Right ventricle myocardium inferior (tissue), 1 donor: ENCODE measurements around the gene TCL1B. TPM values are rescaled to one million over a fixed set of nuclear protein-coding genes. Genes with fewer than 3 reads are reported as not detected.
"Not testable (repeated sequence)": the region's sequence is repeated elsewhere in the genome, so short reads cannot be mapped to it uniquely, and the experiment has no call there.

Source experiments
- ATAC-seq: fragments of 200-7000 bp; cut with Tn5 transposase; one replicate; pipeline ENCODE4 v1.9.1; 2020; ENCODE audit warnings: mild to moderate bottlenecking, moderate library complexity
- DNase-seq: peaks from one replicate; pipeline ENCODE4 v3.0.0; 2021; ENCODE audit errors: missing footprints
- intact Hi-C: fragments of 100-400 bp; cut with DNase I; formaldehyde crosslinking; loops from one replicate; pipeline ENCODE4 v1.11.0; 2022
- total RNA-seq: library from RNA; stranded (reverse); fragmentation: NEBNext Ultra II Directional; extraction: Animal tissue kit (Norgen Biotek cat#: 25700); gene quantifications from one replicate; pipeline ENCODE4 v1.2.1, GENCODE V29; 2021
- donor health status: DM: no; HTN: yes; CAD: no; lungs with severe emphysema.

TCL1B gene
- total RNA-seq, 1 donor from 2014 or later = not detected

GRCh38 chr14:95697764-95698163, 11.5 kb downstream of the TCL1B start:
- DNase-seq (no peak), ATAC-seq (no peak)
- intact Hi-C loops = no loop called here

GRCh38 chr14:95698287-95698686, 12.1 kb downstream of the TCL1B start:
- DNase-seq = no peak

GRCh38 chr14:95699412-95699811, 13.2 kb downstream of the TCL1B start:
- ATAC-seq (no peak), DNase-seq (no peak)
- intact Hi-C loops = no loop called here

More at GRCh38 chr14:95698287-95698686, 12.1 kb downstream of the TCL1B start:
- ATAC-seq = no peak
- intact Hi-C loops = no loop called here

- DNase-seq = no peak
- intact Hi-C loops = no loop called here
- ATAC-seq = no peak
Measured at GRCh38 chr14:95700221-95700976, 14.2 kb downstream of the TCL1B start.

- no peak for DNase-seq
- no peak for ATAC-seq
- intact Hi-C loops = no loop called here
Measured at GRCh38 chr14:95701846-95702221, 15.6 kb downstream of the TCL1B start.

- intact Hi-C loops = no loop called here
- DNase-seq = no peak
- ATAC-seq = no peak
Measured at GRCh38 chr14:95703341-95703740, 17.1 kb downstream of the TCL1B start.

- no peak for DNase-seq
- intact Hi-C loops = no loop called here
- ATAC-seq = no peak
Measured at GRCh38 chr14:95703805-95704204, 17.6 kb downstream of the TCL1B start.

- no peak for ATAC-seq
- DNase-seq = no peak
- intact Hi-C loops = no loop called here
Measured at GRCh38 chr14:95705518-95705917, 19.3 kb downstream of the TCL1B start.

- intact Hi-C loops = no loop called here
- DNase-seq (no peak), ATAC-seq (no peak)
Measured at GRCh38 chr14:95707327-95707726, 21.1 kb downstream of the TCL1B start.

- intact Hi-C loops = no loop called here
- DNase-seq (no peak), ATAC-seq (no peak)
Measured at GRCh38 chr14:95710106-95710505, 23.9 kb downstream of the TCL1B start.

GRCh38 chr14:95711476-95712176, 25.4 kb downstream of the TCL1B start:
- no peak for DNase-seq
- ATAC-seq = no peak
- intact Hi-C loops = no loop called here

GRCh38 chr14:95712398-95712797, 26.2 kb downstream of the TCL1B start:
- DNase-seq = no peak
- ATAC-seq = no peak
- intact Hi-C loops = no loop called here

GRCh38 chr14:95713596-95714371, 27.6 kb downstream of the TCL1B start, which contains the start of gene TCL1A:
Gene TCL1A, minus strand, starts transcription at chr14:95714125. Its CDS starts 59 bp downstream, at chr14:95714066.
- DNase-seq (no peak), ATAC-seq (no peak)
- intact Hi-C loops = no loop called here

- ATAC-seq (no peak), DNase-seq (no peak)
- intact Hi-C loops = no loop called here
Measured at GRCh38 chr14:95722525-95723190, 36.4 kb downstream of the TCL1B start.

- intact Hi-C loops = no loop called here
Measured at GRCh38 chr14:95725685-95726336, 39.6 kb downstream of the TCL1B start.

GRCh38 chr14:95727056-95727700, 41.0 kb downstream of the TCL1B start:
- DNase-seq (no peak), ATAC-seq (no peak)
- intact Hi-C loops = no loop called here

More at GRCh38 chr14:95725685-95726336, 39.6 kb downstream of the TCL1B start:
- ATAC-seq = no peak
- no peak for DNase-seq

- ATAC-seq, intact Hi-C loops, DNase-seq: not testable (repeated sequence)
Measured at GRCh38 chr14:95729402-95730028, 43.3 kb downstream of the TCL1B start.

GRCh38 chr14:95730126-95730525, 43.9 kb downstream of the TCL1B start:
- no peak for ATAC-seq
- DNase-seq = no peak
- intact Hi-C loops = no loop called here
